ENCODE measurements around the gene PTPRA.

GRCh38 chr20:2978519-2978918, 105.2 kb downstream of the PTPRA start:
- TF ChIP-seq CTCF (IDR thresholded peaks at IDR 0.05; ENCODE audit: insufficient read depth, low read length): no peak
- no peak for TF ChIP-seq GABPA (IDR thresholded peaks at IDR 0.05; ENCODE audit: low read depth)
- TF ChIP-seq POLR2AphosphoS5 (IDR thresholded peaks at IDR 0.05; ENCODE audit: low read depth): no peak
- no peak for TF ChIP-seq REST (IDR thresholded peaks at IDR 0.05; ENCODE audit: insufficient replicate concordance, low read depth)
- no peak for TF ChIP-seq SPI1 (IDR thresholded peaks at IDR 0.05; ENCODE audit: borderline replicate concordance, low read depth)
